GM12875 (cell line): Measurements from ENCODE around the gene CDKN2B-AS1.

ENCODE experiments used
- H3K4me3 ChIP-seq: one replicate; pipeline ENCODE4 v1.5.1; 2011; ENCODE audit warnings: low read depth, low read length, control low read depth
- CTCF ChIP-seq: IDR thresholded peaks from 2 replicates; pipeline ENCODE4 v1.5.1; 2011; ENCODE audit warnings: low read depth, mild to moderate bottlenecking, control low read depth, inconsistent platforms, low read length, moderate library complexity, borderline replicate concordance; ENCODE audit not compliant: insufficient read depth

Gene CDKN2B-AS1

DNA sequence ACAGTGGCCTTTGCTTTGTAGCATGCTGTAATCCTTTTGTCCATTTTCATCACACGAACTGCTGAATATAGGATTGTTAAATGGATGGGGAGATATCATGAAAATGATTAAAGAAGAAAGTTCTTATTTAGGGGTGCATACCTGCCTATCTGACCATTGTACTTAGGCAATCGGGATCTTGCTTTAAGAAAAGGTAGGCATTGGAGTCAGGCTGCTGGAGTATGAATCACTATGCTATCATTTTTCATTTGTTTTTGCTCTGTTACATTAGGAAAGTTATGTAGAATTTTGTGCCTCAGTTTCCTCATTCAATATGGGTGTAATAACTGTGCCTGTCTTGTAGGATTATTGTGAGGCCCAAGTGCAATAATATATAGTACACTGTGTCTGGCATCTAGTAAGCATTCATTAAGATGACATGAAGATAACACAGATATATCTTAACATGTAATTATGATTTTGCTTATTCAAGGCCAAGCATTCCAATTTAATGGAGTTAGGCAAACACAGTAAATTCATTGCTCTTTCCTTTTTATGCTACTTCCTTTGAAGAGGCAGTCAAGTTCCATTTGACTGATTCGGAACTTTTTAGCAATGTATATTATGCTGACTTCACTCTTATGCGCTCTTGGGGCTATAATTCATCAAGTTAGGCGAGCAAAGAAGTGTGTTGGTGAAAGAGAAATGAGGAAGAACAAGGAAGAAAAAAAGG, 124.4 kb downstream of the CDKN2B-AS1 start:
- TF ChIP-seq CTCF = no peak
- H3K4me3 ChIP-seq = no peak overlapping the region

GRCh38 chr9:22119522-22120158, 125.0 kb downstream of the CDKN2B-AS1 start:
- no peak overlapping the region for H3K4me3 ChIP-seq
- TF ChIP-seq CTCF = peak; percentile 42

DNA sequence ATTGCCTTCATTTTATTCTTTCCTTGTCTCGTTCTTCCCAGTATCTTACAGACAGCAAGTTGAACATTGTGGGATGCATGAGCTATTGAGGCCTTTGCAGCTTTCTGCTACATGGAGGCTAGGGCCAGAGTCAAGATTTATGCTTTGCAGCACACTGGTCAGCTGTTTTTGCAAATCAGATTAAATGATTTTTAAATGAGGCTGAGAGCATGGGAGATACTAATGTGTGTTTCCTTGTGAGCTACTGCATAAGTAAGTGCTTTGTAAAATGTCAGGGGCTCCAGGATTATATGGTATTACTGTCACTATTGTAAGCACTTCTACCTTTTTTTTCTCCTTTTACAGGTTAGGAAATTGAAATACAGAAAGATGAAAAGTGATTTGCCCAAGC, 125.6 kb downstream of the CDKN2B-AS1 start:
- no peak for TF ChIP-seq CTCF
- no peak overlapping the region for H3K4me3 ChIP-seq

- no peak for TF ChIP-seq CTCF
- H3K4me3 ChIP-seq = no peak overlapping the region
These were observed 126.0 kb downstream of the CDKN2B-AS1 start for GRCh38 chr9:22120595-22120994.

GRCh38 chr9:22124263-22125011, 129.8 kb downstream of the CDKN2B-AS1 start:
- no peak for TF ChIP-seq CTCF

GRCh38 chr9:22129133-22129532, 134.5 kb downstream of the CDKN2B-AS1 start:
- no peak overlapping the region for H3K4me3 ChIP-seq
- TF ChIP-seq CTCF = no peak

More at GRCh38 chr9:22124263-22125011, 129.8 kb downstream of the CDKN2B-AS1 start:
- H3K4me3 ChIP-seq = no peak overlapping the region
